GM23338 (cell line): Measurements from ENCODE around the gene KAZN. TPM values are rescaled to one million over a fixed set of nuclear protein-coding genes. Genes with fewer than 3 reads are reported as not detected.

Experiments
- ATAC-seq: fragments of 200-7000 bp; cut with Tn5 transposase; 3 replicates; pipeline ENCODE4 v1.9.1; 2020
- DNase-seq: peaks from one replicate; pipeline ENCODE4 v3.0.0-alpha.2; 2015; ENCODE audit warnings: low spot score
- H2AFZ ChIP-seq: fragments of 200-600 bp; sonication (generic); 2 replicates; pipeline ENCODE4 v1.8.0; 2016; ENCODE audit warnings: antibody characterized with exemption, mild to moderate bottlenecking, moderate library complexity
- H3F3A ChIP-seq: fragments of 200-600 bp; sonication (generic); replicated peaks from 2 replicates; pipeline ENCODE4 v1.8.0; 2017; ENCODE audit warnings: antibody characterized with exemption, mixed run types, low read depth
- H3K27ac ChIP-seq: fragments of 200-600 bp; sonication (generic); 2 replicates; pipeline ENCODE4 v1.6.1; 2016; ENCODE audit warnings: low read depth
- H3K27me3 ChIP-seq: fragments of 200-600 bp; sonication (generic); 2 replicates; pipeline ENCODE4 v1.8.0; 2016; ENCODE audit warnings: mild to moderate bottlenecking, mixed run types, moderate library complexity; ENCODE audit not compliant: insufficient read depth
- H3K36me3 ChIP-seq: fragments of 200-600 bp; sonication (generic); 2 replicates; pipeline ENCODE4 v1.8.0; 2016; ENCODE audit warnings: mild to moderate bottlenecking; ENCODE audit not compliant: insufficient read depth
- H3K4me1 ChIP-seq: fragments of 200-600 bp; sonication (generic); 2 replicates; pipeline ENCODE4 v1.8.0; 2016; ENCODE audit warnings: mild to moderate bottlenecking, moderate library complexity; ENCODE audit not compliant: insufficient read depth
- H3K4me2 ChIP-seq: fragments of 200-600 bp; sonication (generic); 2 replicates; pipeline ENCODE4 v1.7.1; 2017; ENCODE audit warnings: mixed run types
- H3K4me3 ChIP-seq: fragments of 200-600 bp; sonication (generic); 2 replicates; pipeline ENCODE4 v1.6.1; 2016; ENCODE audit warnings: mixed run types
- H3K79me2 ChIP-seq: fragments of 200-600 bp; sonication (generic); replicated peaks from 2 replicates; pipeline ENCODE4 v1.8.0; 2017; ENCODE audit warnings: mild to moderate bottlenecking; ENCODE audit not compliant: insufficient read depth
- H3K9me2 ChIP-seq: fragments of 200-600 bp; sonication (generic); 2 replicates; pipeline ENCODE4 v1.8.0; 2017; ENCODE audit not compliant: insufficient read depth
- H4K20me1 ChIP-seq: fragments of 200-600 bp; sonication (generic); replicated peaks from 2 replicates; pipeline ENCODE4 v1.8.0; 2017; ENCODE audit warnings: mild to moderate bottlenecking; ENCODE audit not compliant: insufficient read depth
- H3K27ac Mint-ChIP-seq: 2 replicates; pipeline ENCODE4 v1.8.0; 2020; ENCODE audit warnings: inconsistent platforms, mild to moderate bottlenecking, moderate library complexity, mixed read lengths
- H3K27me3 Mint-ChIP-seq: 3 replicates; pipeline ENCODE4 v1.8.0; 2022; ENCODE audit warnings: low read depth, mild to moderate bottlenecking, moderate library complexity, mixed read lengths, inconsistent platforms; ENCODE audit not compliant: insufficient read depth, poor library complexity
- H3K36me3 Mint-ChIP-seq: 3 replicates; pipeline ENCODE4 v1.8.0; 2021; ENCODE audit warnings: low read depth, mild to moderate bottlenecking, inconsistent platforms, moderate library complexity, mixed read lengths
- H3K4me1 Mint-ChIP-seq: 3 replicates; pipeline ENCODE4 v1.8.0; 2020; ENCODE audit warnings: mild to moderate bottlenecking, inconsistent platforms, mixed read lengths
- H3K4me3 Mint-ChIP-seq: 3 replicates; pipeline ENCODE4 v1.8.0; 2021; ENCODE audit warnings: moderate library complexity, mild to moderate bottlenecking, inconsistent platforms, mixed read lengths
- H3K9me3 Mint-ChIP-seq: 3 replicates; pipeline ENCODE4 v1.8.0; 2020; ENCODE audit warnings: moderate library complexity, mild to moderate bottlenecking, inconsistent platforms, mixed read lengths
- CREB1 ChIP-seq: fragments of 250-450 bp; sonication (Bioruptor Pico); IDR thresholded peaks from 2 replicates; pipeline ENCODE4 v1.5.0; 2020; ENCODE audit warnings: low read depth, mild to moderate bottlenecking, moderate library complexity
- CTCF ChIP-seq, 2 experiments: fragments of 200-600 bp in 1 of 2; sonication (generic) in 1 of 2; conservative IDR thresholded peaks; 2 replicates each; pipeline versions ENCODE4 v1.5.1 to v1.6.1; 2016 to 2017; ENCODE audit warnings: antibody characterized with exemption in 2 of 2, low read depth in 2 of 2, mild to moderate bottlenecking in 2 of 2, moderate library complexity in 1 of 2
- ETS1 ChIP-seq: IDR thresholded peaks from 2 replicates; pipeline ENCODE4 v1.6.1; 2016; ENCODE audit warnings: antibody characterized with exemption
- EZH2 ChIP-seq: fragments of 200-600 bp; sonication (generic); IDR thresholded peaks from one replicate; pipeline ENCODE4 v1.8.0; 2017; ENCODE audit warnings: antibody characterized with exemption, mild to moderate bottlenecking, low read depth; ENCODE audit not compliant: unreplicated experiment
- EZH2phosphoT487 ChIP-seq: fragments of 200-600 bp; sonication (generic); IDR thresholded peaks from one replicate; pipeline ENCODE4 v1.8.1; 2018; ENCODE audit warnings: antibody characterized with exemption; ENCODE audit not compliant: unreplicated experiment
- JUNB ChIP-seq: IDR thresholded peaks from one replicate; pipeline ENCODE4 v1.6.1; 2016; ENCODE audit warnings: antibody characterized with exemption; ENCODE audit not compliant: unreplicated experiment
- NANOG ChIP-seq: IDR thresholded peaks from 2 replicates; pipeline ENCODE4 v1.6.1; 2016; ENCODE audit warnings: antibody characterized with exemption, borderline replicate concordance
- POLR2AphosphoS5 ChIP-seq: IDR thresholded peaks from 2 replicates; pipeline ENCODE4 v1.6.1; 2016; ENCODE audit warnings: antibody characterized with exemption, low read depth
- REST ChIP-seq: IDR thresholded peaks from one replicate; pipeline ENCODE4 v1.6.1; 2018; ENCODE audit warnings: antibody characterized with exemption; ENCODE audit not compliant: unreplicated experiment
- STAT1 ChIP-seq: IDR thresholded peaks from one replicate; pipeline ENCODE4 v1.6.1; 2016; ENCODE audit warnings: antibody characterized with exemption; ENCODE audit not compliant: unreplicated experiment
- ZNF114 ChIP-seq: fragments of 250-450 bp; sonication (Bioruptor Pico); IDR thresholded peaks from 2 replicates; pipeline ENCODE4 v1.5.0; 2020; ENCODE audit warnings: mild to moderate bottlenecking, moderate library complexity
- ZNF331 ChIP-seq: fragments of 250-450 bp; sonication (Bioruptor Pico); IDR thresholded peaks from 2 replicates; pipeline ENCODE4 v1.5.0; 2020; ENCODE audit warnings: low read depth, mild to moderate bottlenecking, moderate library complexity
- ZNF462 ChIP-seq: fragments of 250-450 bp; sonication (Bioruptor Pico); IDR thresholded peaks from 2 replicates; pipeline ENCODE4 v1.5.0; 2020; ENCODE audit warnings: mild to moderate bottlenecking, moderate library complexity
- polyA plus RNA-seq: library from polyadenylated mRNA; unstranded; fragments of >200 nt; fragmentation: Nextera tagmentation; extraction: Ambion mirVana; gene quantifications from 2 replicates; pipeline ENCODE4 v1.2.1, GENCODE V29; 2016
- total RNA-seq: library from RNA; depleted of rRNA; stranded (reverse); fragments of >200 nt; shearing (Covaris generic); gene quantifications from 2 replicates; pipeline ENCODE4 v1.2.3, GENCODE V29; 2014

Gene KAZN
- total and polyA plus RNA-seq, 2 experiments from 2014 or later = 9.9 to 15.0 TPM

GRCh38 chr1:14835725-14836124 is 237.2 kb downstream of the KAZN start:
- no peak for TF ChIP-seq CTCF (conservative IDR thresholded peaks at IDR 0.05; ENCODE audit: low read depth in 2 of 2)
- TF ChIP-seq NANOG = no peak
- no peak for TF ChIP-seq ZNF462 (CRISPR knock-in tag)
- TF ChIP-seq POLR2AphosphoS5 = no peak
- no peak for TF ChIP-seq STAT1
- no peak for TF ChIP-seq REST
- TF ChIP-seq JUNB = no peak
- TF ChIP-seq ETS1 = no peak
- no peak for TF ChIP-seq ZNF114 (CRISPR knock-in tag)
- no peak for TF ChIP-seq EZH2
- TF ChIP-seq ZNF331 (CRISPR knock-in tag) = no peak
- no peak for TF ChIP-seq EZH2phosphoT487
- TF ChIP-seq CREB1 = no peak
- no peak overlapping the region for H3K4me2 ChIP-seq
- no peaks in the 10 kb centered on the region for H3K27me3 Mint-ChIP-seq
- no peak overlapping the region for H3K4me3 ChIP-seq
- no peak overlapping the region for H3K27ac Mint-ChIP-seq
- H3K27ac ChIP-seq = no peak overlapping the region
- H3K79me2 ChIP-seq = no peaks in the 10 kb centered on the region
- 0 out of 2 replicates have a peak, but pooled peaks cover 3% of the 10 kb centered on the region for H4K20me1 ChIP-seq
- no peaks in the 10 kb centered on the region for H3K27me3 ChIP-seq
- no peaks in the 10 kb centered on the region for H3K36me3 Mint-ChIP-seq
- no peaks in the 10 kb centered on the region; the same call in 1 of the 2 replicates for H3K4me1 ChIP-seq
- DNase-seq = no peak
- peaks cover 5% of the 10 kb centered on the region; the same call in 2 of the 3 replicates for H3K9me3 Mint-ChIP-seq
- peaks cover 18% of the 10 kb centered on the region for H3K4me1 Mint-ChIP-seq
- H2AFZ ChIP-seq = no peak overlapping the region
- no peaks in the 10 kb centered on the region for H3F3A ChIP-seq
- ATAC-seq = no peak
- no peak overlapping the region for H3K4me3 Mint-ChIP-seq
- H3K36me3 ChIP-seq = no peaks in the 10 kb centered on the region
- H3K9me2 ChIP-seq = no peaks in the 10 kb centered on the region
